GM21423 (cell line): ENCODE data around the gene RASSF4.

Source experiments
- ATAC-seq: cut with Tn5 transposase; IDR thresholded peaks from one replicate; pipeline ENCODE4 v1.9.1; 2021; ENCODE audit warnings: mild to moderate bottlenecking, moderate library complexity; ENCODE audit not compliant: unreplicated experiment

Gene RASSF4

GRCh38 chr10:44959247-44960087 is at the start of gene RASSF4:
Gene RASSF4 (plus strand): TSS chr10:44959802. CDS start chr10:44970203, 10,401 bp downstream.
- peak; percentile 96 for ATAC-seq

- ATAC-seq = no peak
These were observed 49.7 kb upstream of the RASSF4 start for GRCh38 chr10:44909910-44910309.

GRCh38 chr10:44910602-44911001 is 49.0 kb upstream of the RASSF4 start:
- no peak for ATAC-seq

GRCh38 chr10:44911081-44911540 is 48.5 kb upstream of the RASSF4 start, which contains the start of gene TMEM72:
Gene TMEM72 (plus strand): TSS chr10:44911337. CDS start chr10:44911513, 176 bp downstream.
- no peak for ATAC-seq

GRCh38 chr10:44911951-44912350 is 47.7 kb upstream of the RASSF4 start:
- no peak for ATAC-seq

GRCh38 chr10:44913350-44914081 is 46.1 kb upstream of the RASSF4 start:
- ATAC-seq = no peak

GRCh38 chr10:44914891-44915290 is 44.7 kb upstream of the RASSF4 start:
- ATAC-seq = no peak

GRCh38 chr10:44916429-44916828 is 43.2 kb upstream of the RASSF4 start:
- ATAC-seq = no peak

GRCh38 chr10:44917848-44918247 is 41.8 kb upstream of the RASSF4 start:
- ATAC-seq = no peak

GRCh38 chr10:44920252-44920651 is 39.4 kb upstream of the RASSF4 start:
- ATAC-seq = no peak

GRCh38 chr10:44921061-44921460 is 38.5 kb upstream of the RASSF4 start:
- ATAC-seq = no peak

GRCh38 chr10:44921506-44921905 is 38.1 kb upstream of the RASSF4 start:
- ATAC-seq = no peak

GRCh38 chr10:44922021-44922420 is 37.6 kb upstream of the RASSF4 start:
- ATAC-seq = no peak

- ATAC-seq = no peak
These were observed 36.6 kb upstream of the RASSF4 start for GRCh38 chr10:44922796-44923545.

GRCh38 chr10:44923611-44924010 is 36.0 kb upstream of the RASSF4 start:
- ATAC-seq = no peak

GRCh38 chr10:44924261-44925040 is 35.2 kb upstream of the RASSF4 start:
- ATAC-seq = no peak

GRCh38 chr10:44925224-44925623 is 34.4 kb upstream of the RASSF4 start:
- no peak for ATAC-seq

GRCh38 chr10:44925811-44926750 is 33.5 kb upstream of the RASSF4 start:
- ATAC-seq = no peak

- ATAC-seq = no peak
These were observed 32.8 kb upstream of the RASSF4 start for GRCh38 chr10:44926751-44927351.
